Measurements from ENCODE around the gene HINT2.

HINT2 gene

DNA sequence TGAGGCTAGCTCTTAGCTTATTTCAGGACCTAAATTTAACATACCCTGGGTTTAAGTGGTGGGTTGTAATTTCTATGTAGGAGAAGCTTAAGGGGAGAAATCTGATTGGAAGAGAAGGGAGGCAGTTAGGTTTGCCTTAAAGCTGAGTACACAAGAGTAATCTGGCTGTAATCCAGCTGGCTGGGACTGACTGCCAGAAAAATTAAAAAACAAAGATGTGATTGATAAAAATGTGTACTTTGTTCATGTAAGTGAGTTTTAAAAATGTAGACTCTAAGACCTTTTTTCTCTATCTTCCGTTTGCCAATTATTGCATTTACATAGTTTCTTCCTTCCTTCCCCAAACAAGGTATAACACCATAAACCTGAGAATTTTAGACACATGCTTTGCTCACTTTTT, 43.3 kb downstream of the HINT2 start:
- no peaks in the 10 kb centered on the region for H4K20me1 ChIP-seq
- no peak overlapping the region for H3K9ac ChIP-seq
- H3K27me3 ChIP-seq = no peaks in the 10 kb centered on the region
- TF ChIP-seq Cebpa-rat (IDR thresholded peaks at IDR 0.05) = no peak
- H3K27ac ChIP-seq = no peak overlapping the region
- H3K9me3 ChIP-seq (replicated peaks in 1 of 11) = no peaks in the 10 kb centered on the region
- no peak overlapping the region for H3K4me2 ChIP-seq
- no peak overlapping the region for H3K4me3 ChIP-seq
- no peaks in the 10 kb centered on the region for H3K36me3 ChIP-seq
- peaks cover 13 to 18% (median 17%) of the 10 kb centered on the region in 10 experiments for H3K4me1 ChIP-seq

DNA sequence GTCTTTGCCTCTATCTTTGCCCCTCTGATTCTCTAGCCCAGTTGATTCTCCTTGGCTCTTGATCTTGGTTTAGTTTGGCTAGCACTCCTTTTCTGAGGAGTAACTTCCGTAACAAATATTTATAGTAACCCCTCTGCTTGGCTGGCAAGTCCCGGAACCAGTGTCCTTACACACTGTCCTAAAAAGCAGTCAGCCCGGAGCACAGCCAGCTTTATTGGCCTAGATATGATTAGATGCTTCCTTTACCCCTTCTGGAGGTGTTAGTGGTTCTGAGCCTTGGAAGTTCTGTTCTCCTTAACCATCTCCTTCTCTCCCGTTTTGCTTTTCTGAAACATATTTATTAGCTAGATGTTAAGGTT, 43.8 kb downstream of the HINT2 start:
- Histone ChIP-seq H3K4me3 (no peak overlapping the region), H3K9ac (no peak overlapping the region), H4K20me1 (no peaks in the 10 kb centered on the region), H3K4me2 (no peak overlapping the region), H3K4me1 (peaks cover 8 to 14% (median 12%) of the 10 kb centered on the region in 10 experiments), H3K9me3 (replicated peaks in 1 of 11) (no peaks in the 10 kb centered on the region), H3K27ac (no peak overlapping the region), H3K27me3 (no peaks in the 10 kb centered on the region), H3K36me3 (no peaks in the 10 kb centered on the region)
- TF ChIP-seq Cebpa-rat (IDR thresholded peaks at IDR 0.05) = no peak

DNA sequence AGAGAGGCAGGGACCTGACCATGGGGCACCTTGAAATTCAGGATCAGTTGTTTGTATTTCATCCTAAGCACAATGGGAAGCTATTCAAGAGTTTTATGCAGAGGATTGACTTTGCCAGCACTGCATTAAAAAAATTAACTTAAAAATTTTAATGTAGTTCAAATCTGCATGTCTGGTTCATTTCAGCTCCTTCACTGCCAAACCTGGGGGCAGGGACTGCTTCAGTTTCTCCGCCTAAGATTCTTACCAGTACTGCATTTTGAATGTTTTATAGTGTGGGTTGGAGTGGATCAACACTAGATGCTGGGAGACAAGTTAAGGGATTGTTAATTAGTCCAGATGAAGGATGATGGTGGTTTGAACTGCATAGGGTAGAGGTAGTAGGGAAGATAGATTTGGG, 45.1 kb downstream of the HINT2 start:
- Histone ChIP-seq H3K9me3 (replicated peaks in 1 of 11) (no peaks in the 10 kb centered on the region), H3K36me3 (no peaks in the 10 kb centered on the region), H3K4me2 (no peak overlapping the region), H3K27me3 (no peaks in the 10 kb centered on the region), H3K4me3 (no peak overlapping the region), H3K4me1 (peaks cover 0 to under 1% (median 0%) of the 10 kb centered on the region in 10 experiments; a peak in 2 of 20 replicates), H3K27ac (no peak overlapping the region), H4K20me1 (no peaks in the 10 kb centered on the region), H3K9ac (no peak overlapping the region)
- no peak for TF ChIP-seq Cebpa-rat (IDR thresholded peaks at IDR 0.05)

DNA sequence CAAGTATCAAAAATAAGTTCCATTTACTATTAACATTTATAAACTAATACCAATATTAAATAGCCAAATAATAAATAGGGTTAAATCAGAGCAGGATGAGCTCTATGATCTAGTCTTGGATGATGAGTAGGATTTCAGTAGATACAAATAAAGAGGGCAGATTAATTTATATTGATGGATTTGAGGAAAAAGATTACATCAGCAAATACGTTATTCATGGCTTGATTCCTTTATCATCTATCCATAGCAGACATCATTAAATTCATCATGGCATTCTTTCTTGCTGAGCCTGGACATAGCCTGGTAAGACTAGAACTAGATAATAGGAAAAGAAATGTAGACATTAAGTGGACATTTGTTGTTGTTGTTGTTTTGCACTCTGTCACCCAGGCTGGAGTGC, 47.4 kb downstream of the HINT2 start:
- Histone ChIP-seq H3K36me3 (no peaks in the 10 kb centered on the region), H3K4me3 (no peak overlapping the region), H4K20me1 (no peaks in the 10 kb centered on the region), H3K27me3 (no peaks in the 10 kb centered on the region), H3K9me3 (replicated peaks in 1 of 11) (0 out of 22 replicates have a peak, but pooled peaks cover 0 to 4% (median 0%) of the 10 kb centered on the region in 11 experiments), H3K4me2 (no peak overlapping the region), H3K9ac (no peak overlapping the region), H3K4me1 (peaks cover 0 to 5% (median 0%) of the 10 kb centered on the region in 10 experiments; a peak in 1 of 20 replicates), H3K27ac (no peak overlapping the region)
- TF ChIP-seq Cebpa-rat (IDR thresholded peaks at IDR 0.05) = no peak

- TF ChIP-seq Cebpa-rat (IDR thresholded peaks at IDR 0.05) = no peak
- H3K27me3 ChIP-seq = no peaks in the 10 kb centered on the region
- no peak overlapping the region for H3K9ac ChIP-seq
- no peak overlapping the region for H3K27ac ChIP-seq
- no peaks in the 10 kb centered on the region for H3K36me3 ChIP-seq
- no peaks in the 10 kb centered on the region for H4K20me1 ChIP-seq
- no peak overlapping the region for H3K4me3 ChIP-seq
- H3K4me2 ChIP-seq = no peak overlapping the region
- 0 out of 22 replicates have a peak, but pooled peaks cover 0 to 4% (median 0%) of the 10 kb centered on the region in 11 experiments for H3K9me3 ChIP-seq (replicated peaks in 1 of 11)
- H3K4me1 ChIP-seq = peaks cover 0 to 7% (median 0%) of the 10 kb centered on the region in 10 experiments; a peak in 3 of 20 replicates
These were observed 47.8 kb downstream of the HINT2 start for GRCh38 chr9:35766997-35767396.

- no peak overlapping the region for H3K9ac ChIP-seq
- no peak overlapping the region for H3K4me2 ChIP-seq
- no peak for TF ChIP-seq Cebpa-rat (IDR thresholded peaks at IDR 0.05)
- peaks cover 16 to 38% (median 27%) of the 10 kb centered on the region in 10 experiments for H3K4me1 ChIP-seq
- no peak overlapping the region for H3K27ac ChIP-seq
- H4K20me1 ChIP-seq = no peaks in the 10 kb centered on the region
- no peaks in the 10 kb centered on the region for H3K36me3 ChIP-seq
- H3K27me3 ChIP-seq = no peaks in the 10 kb centered on the region
- no peak overlapping the region for H3K4me3 ChIP-seq
- 0 out of 22 replicates have a peak, but pooled peaks cover 0 to 4% (median 0%) of the 10 kb centered on the region in 11 experiments for H3K9me3 ChIP-seq (replicated peaks in 1 of 11)
These were observed 51.0 kb downstream of the HINT2 start for GRCh38 chr9:35763803-35764202.

- Histone ChIP-seq H3K4me1 (peaks cover 23 to 44% (median 33%) of the 10 kb centered on the region in 10 experiments), H4K20me1 (no peaks in the 10 kb centered on the region), H3K4me2 (no peak overlapping the region), H3K4me3 (no peak overlapping the region), H3K9ac (no peak overlapping the region), H3K27ac (no peak overlapping the region), H3K27me3 (no peaks in the 10 kb centered on the region), H3K9me3 (replicated peaks in 1 of 11) (0 out of 22 replicates have a peak, but pooled peaks cover 0 to 4% (median 0%) of the 10 kb centered on the region in 11 experiments), H3K36me3 (no peaks in the 10 kb centered on the region)
- TF ChIP-seq Cebpa-rat (IDR thresholded peaks at IDR 0.05) = no peak
These were observed 51.7 kb downstream of the HINT2 start for GRCh38 chr9:35763181-35763580.

Data from BLaER1 treated with 17β-estradiol and CSF1 and Interleukin-3, amounts not matched to agents 10 nM and 100 nM (cell line).